22Rv1 (cell line): ENCODE measurements around the gene MUC2.

ENCODE experiments used
- H3K27ac ChIP-seq: fragments of 450-650 bp; 2 replicates; pipeline ENCODE4 v1.5.1; 2017
- ZFX ChIP-seq: fragments of 450-650 bp; IDR thresholded peaks from 2 replicates; pipeline ENCODE4 v1.6.1; 2017; ENCODE audit warnings: antibody characterized with exemption, borderline replicate concordance
- TF ChIP-seq, protein P1 (sequence below): fragments of 450-650 bp; IDR thresholded peaks from 2 replicates; pipeline ENCODE4 v1.5.1; 2017; ENCODE audit warnings: mild to moderate bottlenecking

MUC2 gene

DNA sequence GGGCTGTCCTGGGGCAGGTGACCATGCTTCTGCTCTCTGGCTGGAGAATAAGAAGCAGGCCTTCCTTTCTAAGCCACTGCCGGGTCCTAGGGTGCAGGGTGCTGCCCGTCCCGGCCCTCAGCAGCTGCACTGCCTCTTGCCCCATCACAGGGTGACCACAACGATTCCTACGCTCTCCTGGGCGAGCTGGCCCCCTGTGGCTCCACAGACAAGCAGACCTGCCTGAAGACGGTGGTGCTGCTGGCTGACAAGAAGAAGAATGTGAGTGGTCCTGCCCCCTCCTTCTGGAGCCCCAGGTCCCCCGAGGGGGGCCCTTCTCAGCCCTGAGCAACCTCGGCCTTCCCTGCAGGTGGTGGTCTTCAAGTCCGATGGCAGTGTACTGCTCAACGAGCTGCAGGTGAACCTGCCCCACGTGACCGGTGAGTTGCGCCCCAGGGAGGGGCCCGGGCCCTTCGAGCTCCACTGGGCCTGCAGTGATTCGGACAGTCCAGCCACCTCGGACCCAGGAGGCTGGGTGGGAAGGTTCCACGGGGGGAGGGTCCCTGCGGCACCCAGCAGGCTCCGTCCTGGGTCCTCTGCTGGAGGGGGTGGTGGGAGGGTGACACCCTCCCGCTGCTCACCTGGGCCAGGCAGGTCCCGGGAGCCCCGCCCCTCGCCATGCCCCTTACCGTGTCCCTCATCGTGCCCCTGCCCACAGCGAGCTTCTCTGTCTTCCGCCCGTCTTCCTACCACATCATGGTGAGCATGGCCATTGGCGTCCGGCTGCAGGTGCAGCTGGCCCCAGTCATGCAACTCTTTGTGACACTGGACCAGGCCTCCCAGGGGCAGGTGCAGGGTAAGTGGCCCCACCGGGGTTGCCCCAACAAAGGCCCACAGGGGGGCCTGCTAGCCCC, 8.3 kb downstream of the MUC2 start:
- H3K27ac ChIP-seq, result no peak overlapping the region
- TF ChIP-seq ZFX, result no peak
- TF ChIP-seq, protein P1, sequence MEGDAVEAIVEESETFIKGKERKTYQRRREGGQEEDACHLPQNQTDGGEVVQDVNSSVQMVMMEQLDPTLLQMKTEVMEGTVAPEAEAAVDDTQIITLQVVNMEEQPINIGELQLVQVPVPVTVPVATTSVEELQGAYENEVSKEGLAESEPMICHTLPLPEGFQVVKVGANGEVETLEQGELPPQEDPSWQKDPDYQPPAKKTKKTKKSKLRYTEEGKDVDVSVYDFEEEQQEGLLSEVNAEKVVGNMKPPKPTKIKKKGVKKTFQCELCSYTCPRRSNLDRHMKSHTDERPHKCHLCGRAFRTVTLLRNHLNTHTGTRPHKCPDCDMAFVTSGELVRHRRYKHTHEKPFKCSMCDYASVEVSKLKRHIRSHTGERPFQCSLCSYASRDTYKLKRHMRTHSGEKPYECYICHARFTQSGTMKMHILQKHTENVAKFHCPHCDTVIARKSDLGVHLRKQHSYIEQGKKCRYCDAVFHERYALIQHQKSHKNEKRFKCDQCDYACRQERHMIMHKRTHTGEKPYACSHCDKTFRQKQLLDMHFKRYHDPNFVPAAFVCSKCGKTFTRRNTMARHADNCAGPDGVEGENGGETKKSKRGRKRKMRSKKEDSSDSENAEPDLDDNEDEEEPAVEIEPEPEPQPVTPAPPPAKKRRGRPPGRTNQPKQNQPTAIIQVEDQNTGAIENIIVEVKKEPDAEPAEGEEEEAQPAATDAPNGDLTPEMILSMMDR, result no peak

DNA sequence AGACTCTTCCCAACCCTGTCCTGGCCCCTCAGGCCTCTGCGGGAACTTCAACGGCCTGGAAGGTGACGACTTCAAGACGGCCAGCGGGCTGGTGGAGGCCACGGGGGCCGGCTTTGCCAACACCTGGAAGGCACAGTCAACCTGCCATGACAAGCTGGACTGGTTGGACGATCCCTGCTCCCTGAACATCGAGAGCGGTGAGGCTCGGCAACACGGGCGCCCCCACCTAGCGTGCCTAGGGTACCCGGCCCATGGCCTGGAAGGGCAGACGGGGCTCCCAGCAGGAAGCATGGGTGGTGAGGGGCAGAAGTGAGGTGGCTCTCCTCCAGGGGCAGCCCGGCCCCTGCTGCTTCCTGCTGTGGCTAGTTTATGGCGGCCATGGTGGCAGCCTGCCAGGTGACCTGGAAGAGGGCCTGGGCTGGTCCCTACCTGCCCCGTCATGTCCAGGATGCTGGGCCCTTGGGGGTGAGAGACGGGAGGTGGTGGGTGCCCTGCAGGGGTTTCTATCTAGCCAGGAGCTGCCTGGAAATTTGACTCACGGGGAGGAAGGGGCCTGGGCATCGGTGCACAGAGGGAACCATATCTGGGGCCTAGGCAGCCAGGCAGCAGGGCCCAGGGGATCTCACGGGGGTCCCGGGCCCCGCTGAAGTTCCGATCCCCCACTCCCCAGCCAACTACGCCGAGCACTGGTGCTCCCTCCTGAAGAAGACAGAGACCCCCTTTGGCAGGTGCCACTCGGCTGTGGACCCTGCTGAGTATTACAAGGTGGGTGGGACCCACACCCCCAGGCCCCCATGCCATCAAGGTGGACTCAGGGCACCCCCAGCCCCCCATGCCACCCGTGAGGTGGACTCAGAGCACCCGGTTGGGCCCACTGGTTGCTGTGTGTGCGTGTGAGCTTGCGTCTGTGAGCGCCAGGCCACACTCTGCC, 9.2 kb downstream of the MUC2 start:
- H3K27ac ChIP-seq, result no peak overlapping the region
- TF ChIP-seq, protein P1, result no peak
- TF ChIP-seq ZFX, result no peak

DNA sequence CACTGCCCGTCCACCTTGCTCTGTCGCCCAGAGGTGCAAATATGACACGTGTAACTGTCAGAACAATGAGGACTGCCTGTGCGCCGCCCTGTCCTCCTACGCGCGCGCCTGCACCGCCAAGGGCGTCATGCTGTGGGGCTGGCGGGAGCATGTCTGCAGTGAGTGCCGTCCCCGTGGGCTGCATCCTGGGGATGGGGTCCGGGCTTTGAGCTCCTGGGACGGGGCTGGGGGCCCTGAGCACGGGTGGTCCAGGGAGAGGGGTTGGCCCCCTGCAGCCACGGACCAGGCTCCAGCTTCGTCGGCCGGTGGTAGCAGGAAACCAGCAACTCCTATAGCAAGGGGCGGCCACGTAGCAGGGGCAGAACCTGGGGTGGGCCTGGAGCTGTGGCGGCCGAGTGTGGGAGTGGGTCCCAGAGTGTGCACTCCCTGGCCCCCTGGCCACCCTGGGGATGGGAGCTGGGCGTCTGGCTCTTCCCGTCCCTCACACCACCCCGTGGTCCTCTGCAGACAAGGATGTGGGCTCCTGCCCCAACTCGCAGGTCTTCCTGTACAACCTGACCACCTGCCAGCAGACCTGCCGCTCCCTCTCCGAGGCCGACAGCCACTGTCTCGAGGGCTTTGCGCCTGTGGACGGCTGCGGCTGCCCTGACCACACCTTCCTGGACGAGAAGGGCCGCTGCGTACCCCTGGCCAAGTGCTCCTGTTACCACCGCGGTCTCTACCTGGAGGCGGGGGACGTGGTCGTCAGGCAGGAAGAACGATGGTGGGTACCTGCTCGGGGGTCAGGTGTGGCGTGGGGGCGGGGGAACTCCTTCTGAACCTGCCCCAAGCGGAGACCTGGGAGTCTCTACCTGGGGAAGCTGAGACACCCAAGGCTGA, 10.1 kb downstream of the MUC2 start:
- TF ChIP-seq, protein P1, result no peak
- no peak for TF ChIP-seq ZFX
- H3K27ac ChIP-seq, result no peak overlapping the region

DNA sequence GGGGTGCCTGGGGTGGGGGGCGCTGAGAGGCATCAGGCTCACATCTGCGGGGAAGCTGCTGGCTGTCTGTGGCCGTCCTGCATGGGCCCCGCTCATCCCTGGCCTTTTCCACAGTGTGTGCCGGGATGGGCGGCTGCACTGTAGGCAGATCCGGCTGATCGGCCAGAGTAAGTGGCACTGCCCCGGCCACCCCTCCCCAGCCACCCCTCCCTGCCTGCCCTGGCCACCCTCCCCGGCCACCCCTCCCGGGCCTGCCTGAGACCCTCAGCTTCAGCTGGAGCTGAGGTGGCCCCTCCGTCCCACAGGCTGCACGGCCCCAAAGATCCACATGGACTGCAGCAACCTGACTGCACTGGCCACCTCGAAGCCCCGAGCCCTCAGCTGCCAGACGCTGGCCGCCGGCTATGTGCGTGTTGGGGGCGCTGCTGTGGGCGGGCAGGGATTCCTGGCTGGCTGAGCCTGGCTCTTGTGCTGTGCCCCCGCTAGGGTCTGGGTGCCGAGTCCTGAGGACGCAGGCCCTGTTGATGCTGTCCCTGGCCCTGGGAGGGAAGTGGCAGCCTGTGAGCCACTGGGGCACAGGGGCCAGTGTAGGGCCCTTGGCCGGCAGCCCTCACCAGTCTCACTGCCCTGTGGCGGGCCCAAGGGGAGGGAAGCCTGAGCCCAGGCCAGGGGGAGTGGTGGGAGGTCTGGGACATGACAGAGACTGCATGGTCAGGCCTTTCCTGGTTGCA, 10.9 kb downstream of the MUC2 start:
- TF ChIP-seq ZFX, result no peak
- TF ChIP-seq, protein P1, result no peak
- H3K27ac ChIP-seq, result no peak overlapping the region

DNA sequence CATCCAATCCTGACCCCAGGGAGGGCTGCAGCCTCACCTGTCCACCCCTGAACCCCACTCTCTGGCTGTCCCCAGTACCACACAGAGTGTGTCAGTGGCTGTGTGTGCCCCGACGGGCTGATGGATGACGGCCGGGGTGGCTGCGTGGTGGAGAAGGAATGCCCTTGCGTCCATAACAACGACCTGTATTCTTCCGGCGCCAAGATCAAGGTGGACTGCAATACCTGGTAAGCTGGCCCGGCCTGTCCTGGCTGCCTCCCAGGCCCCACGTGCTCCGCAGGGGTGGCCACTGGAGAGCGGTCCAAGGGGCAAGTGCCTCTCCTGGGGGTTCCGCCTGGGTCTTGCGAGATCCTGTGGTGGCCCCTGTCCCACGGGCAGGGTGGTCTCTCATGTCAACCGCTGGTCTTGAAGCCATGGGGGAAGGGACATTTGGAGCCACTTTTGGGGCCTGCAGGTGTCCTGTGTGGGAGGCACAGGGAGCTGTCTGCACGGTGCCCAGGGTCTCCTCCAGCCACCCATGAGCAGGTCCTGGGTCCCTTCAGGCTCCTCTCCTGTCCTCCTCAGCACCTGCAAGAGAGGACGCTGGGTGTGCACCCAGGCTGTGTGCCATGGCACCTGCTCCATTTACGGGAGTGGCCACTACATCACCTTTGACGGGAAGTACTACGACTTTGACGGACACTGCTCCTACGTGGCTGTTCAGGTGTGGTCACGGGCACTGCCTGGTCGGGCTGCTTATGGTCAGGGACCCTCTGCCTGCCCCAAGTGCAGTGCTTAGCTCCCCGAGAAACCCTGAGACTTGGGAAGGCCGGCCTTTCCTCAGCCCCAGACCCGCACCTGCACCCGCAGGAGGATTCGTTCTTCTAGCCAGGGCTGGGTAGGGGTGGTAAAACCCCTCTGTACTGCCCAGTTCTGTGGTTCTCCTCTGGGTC, 11.8 kb downstream of the MUC2 start:
- H3K27ac ChIP-seq, result no peak overlapping the region
- TF ChIP-seq, protein P1, result no peak
- no peak for TF ChIP-seq ZFX
